K562 (cell line): Measurements from ENCODE around the gene SEC16A. TPM values are rescaled to one million over a fixed set of nuclear protein-coding genes. Genes with fewer than 3 reads are reported as not detected.

Experiments
- CBFB ChIP-seq: sonication (generic); formaldehyde crosslinking; IDR thresholded peaks from 2 replicates; pipeline ENCODE4 v1.4.0; 2020; ENCODE audit warnings: mild to moderate bottlenecking, missing genetic modification reagents
- CBX1 ChIP-seq: sonication (generic); IDR thresholded peaks from 2 replicates; pipeline ENCODE4 v1.6.1; 2016; ENCODE audit warnings: antibody characterized with exemption, low read depth, mild to moderate bottlenecking
- CTBP1 ChIP-seq: fragments of 450-650 bp; IDR thresholded peaks from 2 replicates; pipeline ENCODE4 v1.6.1; 2016; ENCODE audit warnings: borderline replicate concordance
- CXXC5 ChIP-seq: fragments of 250-450 bp; sonication (Bioruptor Pico); IDR thresholded peaks from 2 replicates; pipeline ENCODE4 v1.8.0; 2022; ENCODE audit warnings: inconsistent platforms, mild to moderate bottlenecking, moderate library complexity
- EGR1 ChIP-seq: fragments of 450-650 bp; conservative IDR thresholded peaks from 2 replicates; pipeline ENCODE4 v1.6.1; 2017; ENCODE audit warnings: mild to moderate bottlenecking
- FIP1L1 ChIP-seq: fragments of 200-400 bp; formaldehyde crosslinking; IDR thresholded peaks from 2 replicates; pipeline ENCODE4 v1.6.1; 2018; ENCODE audit warnings: mild to moderate bottlenecking, low read depth, low read length; ENCODE audit not compliant: poor library complexity, severe bottlenecking
- L3MBTL2 ChIP-seq: fragments of 450-650 bp; IDR thresholded peaks from 2 replicates; pipeline ENCODE4 v1.6.1; 2016; ENCODE audit warnings: mild to moderate bottlenecking, moderate library complexity
- NCOA6 ChIP-seq: fragments of 450-650 bp; IDR thresholded peaks from 2 replicates; pipeline ENCODE4 v1.6.1; 2017; ENCODE audit warnings: mild to moderate bottlenecking
- NFIC ChIP-seq: fragments of 450-650 bp; IDR thresholded peaks from 2 replicates; pipeline ENCODE4 v1.6.1; 2017; ENCODE audit warnings: mild to moderate bottlenecking, inconsistent platforms
- RBFOX2 ChIP-seq: fragments of 200-400 bp; formaldehyde crosslinking; IDR thresholded peaks from 2 replicates; pipeline ENCODE4 v1.6.1; 2017; ENCODE audit warnings: low read depth, mild to moderate bottlenecking, low read length, moderate library complexity
- SRF ChIP-seq, 2 experiments: fragments of 250-450, 450-650 bp in 1 of 2; sonication (Bioruptor Pico) in 1 of 2; sonication (generic) in 1 of 2; formaldehyde crosslinking; IDR thresholded peaks; 2 replicates each; pipeline versions ENCODE4 v1.5.0 to v1.5.1; 2020 to 2022; ENCODE audit warnings: mild to moderate bottlenecking in 1 of 2, missing genetic modification reagents in 1 of 2
- TAF1 ChIP-seq: IDR thresholded peaks from 2 replicates; pipeline ENCODE4 v1.6.1; 2011; ENCODE audit warnings: mild to moderate bottlenecking, low read length, moderate library complexity; ENCODE audit not compliant: insufficient read depth, control insufficient read depth, severe bottlenecking; ENCODE audit errors: extremely low read depth
- ZNF143 ChIP-seq: sonication (generic); formaldehyde crosslinking; IDR thresholded peaks from 2 replicates; pipeline ENCODE4 v1.9.0; 2022; ENCODE audit warnings: mild to moderate bottlenecking, missing genetic modification reagents
- polyA plus RNA-seq, 8 experiments: library from polyadenylated mRNA; depleted of rRNA in 4 of 8; stranded (reverse) in 5 of 8; unstranded in 3 of 8; fragments of >200 nt; fragmentation: Nextera tagmentation in 2 of 8; fragmentation: Illumina TruSeq in 1 of 8; extraction: Ambion mirVana in 2 of 8; extraction: Trizol in 1 of 8; gene quantifications; 2 replicates each; pipeline versions ENCODE4 v1.2.1 to v1.2.3, GENCODE V29; 2011 to 2014; ENCODE audit warnings: inconsistent platforms in 1 of 8, missing spikeins in 1 of 8
- total RNA-seq, 7 experiments: library from RNA; depleted of rRNA in 6 of 7; stranded (reverse); fragments of >200 nt in 6 of 7; fragmentation: Illumina TruSeq in 2 of 7; extraction: Trizol in 2 of 7; gene quantifications; 2 replicates each; pipeline versions ENCODE4 v1.2.1 to v1.2.3, GENCODE V29; 2011 to 2021; ENCODE audit warnings: low replicate concordance in 1 of 7
- TF ChIP-seq, protein P1 (sequence below): fragments of 250-450 bp; sonication (Bioruptor Pico); IDR thresholded peaks from 2 replicates; pipeline ENCODE4 v1.8.0; 2021; ENCODE audit warnings: moderate library complexity, mild to moderate bottlenecking, inconsistent platforms
- TF ChIP-seq, protein P2 (sequence below), 3 experiments: IDR thresholded peaks in 2 of 3; conservative IDR thresholded peaks in 1 of 3; 2 replicates each; pipeline ENCODE4 v1.5.1; 2011 to 2012; ENCODE audit warnings: low read length in 3 of 3, mild to moderate bottlenecking in 3 of 3, control low read depth in 2 of 3, improper control_type of control experiment in 1 of 3, inconsistent platforms in 1 of 3, low read depth in 1 of 3, mixed read lengths in 1 of 3, moderate library complexity in 1 of 3; ENCODE audit not compliant: insufficient read depth in 2 of 3
- TF ChIP-seq, protein P3 (sequence below): sonication (generic); formaldehyde crosslinking; IDR thresholded peaks from 2 replicates; pipeline ENCODE4 v1.8.0; 2022; ENCODE audit warnings: mild to moderate bottlenecking, missing genetic modification reagents
- TF ChIP-seq, protein P4 (sequence below): fragments of 250-450 bp; sonication (Bioruptor Pico); IDR thresholded peaks from 2 replicates; pipeline ENCODE4 v1.8.0; 2022; ENCODE audit warnings: inconsistent platforms, mild to moderate bottlenecking, moderate library complexity, borderline replicate concordance

Gene SEC16A
- total and polyA plus RNA-seq, 9 of the 15 experiments (the other 6 are each of a cell fraction or from before 2014, with no cell fraction given), result 8.3 to 62.8 (median 14.0) TPM

DNA sequence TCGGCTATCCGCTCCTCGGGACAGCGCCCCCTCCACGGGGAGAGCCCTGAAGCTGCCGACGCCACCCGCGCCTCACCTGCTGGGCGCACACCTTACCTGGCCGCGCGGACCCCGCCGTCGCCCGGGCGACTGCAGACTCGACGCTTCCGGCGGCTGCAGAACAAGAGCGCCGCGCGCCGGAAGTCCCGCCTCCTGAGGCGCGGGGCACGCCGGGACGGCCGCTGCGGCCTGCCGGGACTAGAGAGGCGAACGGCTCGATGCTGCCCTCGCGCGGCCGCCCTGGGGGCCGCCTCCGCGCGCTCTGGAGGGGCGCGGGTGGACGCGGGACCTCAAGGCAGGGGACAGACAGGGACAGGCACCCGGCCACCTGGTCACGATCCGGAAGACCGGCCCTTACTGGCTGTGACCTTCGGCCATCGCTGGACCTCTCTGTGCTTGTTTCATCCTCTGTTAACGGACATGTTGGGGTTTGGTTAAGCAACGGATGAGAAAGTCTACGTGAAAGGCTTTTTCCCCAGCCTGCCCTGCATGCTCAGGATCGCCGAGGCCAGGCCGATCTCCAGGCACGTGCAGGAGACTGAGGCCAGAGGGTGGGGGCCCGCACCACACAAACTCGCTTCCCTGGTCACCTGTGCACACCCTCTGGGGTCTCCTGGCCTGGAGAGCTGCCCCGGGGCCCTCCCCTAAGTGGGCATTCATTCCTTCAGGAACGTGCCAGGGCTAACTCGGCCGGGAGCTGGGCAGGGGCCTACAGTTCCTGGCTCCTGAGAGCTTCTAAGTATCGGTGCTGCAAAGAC lies 82.6 kb downstream of the SEC16A start, which contains the start of gene SNAPC4 (continued):
- TF ChIP-seq TAF1, result peak; percentile 78
- TF ChIP-seq EGR1, result peak; percentile 55
- peak; percentile 80; the same call in 1 of the 2 replicates for TF ChIP-seq CTBP1
- no peak for TF ChIP-seq CBFB (CRISPR knock-in tag)
- TF ChIP-seq, protein P1, sequence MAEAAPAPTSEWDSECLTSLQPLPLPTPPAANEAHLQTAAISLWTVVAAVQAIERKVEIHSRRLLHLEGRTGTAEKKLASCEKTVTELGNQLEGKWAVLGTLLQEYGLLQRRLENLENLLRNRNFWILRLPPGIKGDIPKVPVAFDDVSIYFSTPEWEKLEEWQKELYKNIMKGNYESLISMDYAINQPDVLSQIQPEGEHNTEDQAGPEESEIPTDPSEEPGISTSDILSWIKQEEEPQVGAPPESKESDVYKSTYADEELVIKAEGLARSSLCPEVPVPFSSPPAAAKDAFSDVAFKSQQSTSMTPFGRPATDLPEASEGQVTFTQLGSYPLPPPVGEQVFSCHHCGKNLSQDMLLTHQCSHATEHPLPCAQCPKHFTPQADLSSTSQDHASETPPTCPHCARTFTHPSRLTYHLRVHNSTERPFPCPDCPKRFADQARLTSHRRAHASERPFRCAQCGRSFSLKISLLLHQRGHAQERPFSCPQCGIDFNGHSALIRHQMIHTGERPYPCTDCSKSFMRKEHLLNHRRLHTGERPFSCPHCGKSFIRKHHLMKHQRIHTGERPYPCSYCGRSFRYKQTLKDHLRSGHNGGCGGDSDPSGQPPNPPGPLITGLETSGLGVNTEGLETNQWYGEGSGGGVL (CRISPR knock-in tag), result no peak
- peak; percentile 83 for TF ChIP-seq FIP1L1
- peak; percentile 67 for TF ChIP-seq L3MBTL2
- TF ChIP-seq CBX1, result 0 out of 2 replicates have a peak, but pooled peaks have one; percentile 47
- TF ChIP-seq, protein P2, sequence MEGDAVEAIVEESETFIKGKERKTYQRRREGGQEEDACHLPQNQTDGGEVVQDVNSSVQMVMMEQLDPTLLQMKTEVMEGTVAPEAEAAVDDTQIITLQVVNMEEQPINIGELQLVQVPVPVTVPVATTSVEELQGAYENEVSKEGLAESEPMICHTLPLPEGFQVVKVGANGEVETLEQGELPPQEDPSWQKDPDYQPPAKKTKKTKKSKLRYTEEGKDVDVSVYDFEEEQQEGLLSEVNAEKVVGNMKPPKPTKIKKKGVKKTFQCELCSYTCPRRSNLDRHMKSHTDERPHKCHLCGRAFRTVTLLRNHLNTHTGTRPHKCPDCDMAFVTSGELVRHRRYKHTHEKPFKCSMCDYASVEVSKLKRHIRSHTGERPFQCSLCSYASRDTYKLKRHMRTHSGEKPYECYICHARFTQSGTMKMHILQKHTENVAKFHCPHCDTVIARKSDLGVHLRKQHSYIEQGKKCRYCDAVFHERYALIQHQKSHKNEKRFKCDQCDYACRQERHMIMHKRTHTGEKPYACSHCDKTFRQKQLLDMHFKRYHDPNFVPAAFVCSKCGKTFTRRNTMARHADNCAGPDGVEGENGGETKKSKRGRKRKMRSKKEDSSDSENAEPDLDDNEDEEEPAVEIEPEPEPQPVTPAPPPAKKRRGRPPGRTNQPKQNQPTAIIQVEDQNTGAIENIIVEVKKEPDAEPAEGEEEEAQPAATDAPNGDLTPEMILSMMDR (IDR thresholded peaks at IDR 0.05 in 2 of 3, conservative IDR thresholded peaks at IDR 0.05 in 1 of 3; ENCODE audit: insufficient read depth in 2 of 3, low read depth in 1 of 3, low read length in 3 of 3), result peak; percentile 92 to 94 (median 93)
- TF ChIP-seq, protein P3, sequence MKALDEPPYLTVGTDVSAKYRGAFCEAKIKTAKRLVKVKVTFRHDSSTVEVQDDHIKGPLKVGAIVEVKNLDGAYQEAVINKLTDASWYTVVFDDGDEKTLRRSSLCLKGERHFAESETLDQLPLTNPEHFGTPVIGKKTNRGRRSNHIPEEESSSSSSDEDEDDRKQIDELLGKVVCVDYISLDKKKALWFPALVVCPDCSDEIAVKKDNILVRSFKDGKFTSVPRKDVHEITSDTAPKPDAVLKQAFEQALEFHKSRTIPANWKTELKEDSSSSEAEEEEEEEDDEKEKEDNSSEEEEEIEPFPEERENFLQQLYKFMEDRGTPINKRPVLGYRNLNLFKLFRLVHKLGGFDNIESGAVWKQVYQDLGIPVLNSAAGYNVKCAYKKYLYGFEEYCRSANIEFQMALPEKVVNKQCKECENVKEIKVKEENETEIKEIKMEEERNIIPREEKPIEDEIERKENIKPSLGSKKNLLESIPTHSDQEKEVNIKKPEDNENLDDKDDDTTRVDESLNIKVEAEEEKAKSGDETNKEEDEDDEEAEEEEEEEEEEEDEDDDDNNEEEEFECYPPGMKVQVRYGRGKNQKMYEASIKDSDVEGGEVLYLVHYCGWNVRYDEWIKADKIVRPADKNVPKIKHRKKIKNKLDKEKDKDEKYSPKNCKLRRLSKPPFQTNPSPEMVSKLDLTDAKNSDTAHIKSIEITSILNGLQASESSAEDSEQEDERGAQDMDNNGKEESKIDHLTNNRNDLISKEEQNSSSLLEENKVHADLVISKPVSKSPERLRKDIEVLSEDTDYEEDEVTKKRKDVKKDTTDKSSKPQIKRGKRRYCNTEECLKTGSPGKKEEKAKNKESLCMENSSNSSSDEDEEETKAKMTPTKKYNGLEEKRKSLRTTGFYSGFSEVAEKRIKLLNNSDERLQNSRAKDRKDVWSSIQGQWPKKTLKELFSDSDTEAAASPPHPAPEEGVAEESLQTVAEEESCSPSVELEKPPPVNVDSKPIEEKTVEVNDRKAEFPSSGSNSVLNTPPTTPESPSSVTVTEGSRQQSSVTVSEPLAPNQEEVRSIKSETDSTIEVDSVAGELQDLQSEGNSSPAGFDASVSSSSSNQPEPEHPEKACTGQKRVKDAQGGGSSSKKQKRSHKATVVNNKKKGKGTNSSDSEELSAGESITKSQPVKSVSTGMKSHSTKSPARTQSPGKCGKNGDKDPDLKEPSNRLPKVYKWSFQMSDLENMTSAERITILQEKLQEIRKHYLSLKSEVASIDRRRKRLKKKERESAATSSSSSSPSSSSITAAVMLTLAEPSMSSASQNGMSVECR (CRISPR knock-in tag), result peak; percentile 91
- TF ChIP-seq SRF (CRISPR knock-in tag; IDR thresholded peaks at IDR 0.05), result 0 out of 4 replicates have a peak, but pooled peaks of 1 of the 2 experiments have one; percentile 9
- TF ChIP-seq RBFOX2, result peak; percentile 80
- TF ChIP-seq, protein P4, sequence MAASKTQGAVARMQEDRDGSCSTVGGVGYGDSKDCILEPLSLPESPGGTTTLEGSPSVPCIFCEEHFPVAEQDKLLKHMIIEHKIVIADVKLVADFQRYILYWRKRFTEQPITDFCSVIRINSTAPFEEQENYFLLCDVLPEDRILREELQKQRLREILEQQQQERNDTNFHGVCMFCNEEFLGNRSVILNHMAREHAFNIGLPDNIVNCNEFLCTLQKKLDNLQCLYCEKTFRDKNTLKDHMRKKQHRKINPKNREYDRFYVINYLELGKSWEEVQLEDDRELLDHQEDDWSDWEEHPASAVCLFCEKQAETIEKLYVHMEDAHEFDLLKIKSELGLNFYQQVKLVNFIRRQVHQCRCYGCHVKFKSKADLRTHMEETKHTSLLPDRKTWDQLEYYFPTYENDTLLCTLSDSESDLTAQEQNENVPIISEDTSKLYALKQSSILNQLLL, result no peak
- peak; percentile 85 for TF ChIP-seq ZNF143 (CRISPR knock-in tag)
- no peak for TF ChIP-seq NCOA6
- peak; percentile 93 for TF ChIP-seq CXXC5 (CRISPR knock-in tag)
- TF ChIP-seq NFIC, result no peak
